Activated T-helper 17 cell treated with anti-CD3 and anti-CD28 coated beads, Interleukin-2, amount 50 U/mL, for 72 hours (primary cell): ENCODE data around the gene CTAGE6. TPM values are rescaled to one million over a fixed set of nuclear protein-coding genes. Genes with fewer than 3 reads are reported as not detected.
A peak's percentile ranks its signal among the peaks of the same experiment; 100 is the strongest.
"Not testable (repeated sequence)": the region's sequence is repeated elsewhere in the genome, so short reads cannot be mapped to it uniquely, and the experiment has no call there.

ENCODE experiments used
- ATAC-seq: fragments of 150-1000 bp; cut with Tn5 transposase; replicated peaks from 2 replicates; pipeline ENCODE4 v1.10.0; 2021; ENCODE audit warnings: mild to moderate bottlenecking, moderate library complexity
- H3K27ac Mint-ChIP-seq: one replicate; pipeline ENCODE4 v1.8.0; 2022; ENCODE audit warnings: mixed read lengths
- H3K27me3 Mint-ChIP-seq: one replicate; pipeline ENCODE4 v1.8.0; 2022; ENCODE audit warnings: mixed read lengths
- H3K36me3 Mint-ChIP-seq: one replicate; pipeline ENCODE4 v1.8.0; 2022; ENCODE audit warnings: low read depth, mild to moderate bottlenecking, mixed read lengths
- H3K4me1 Mint-ChIP-seq: one replicate; pipeline ENCODE4 v1.8.0; 2022; ENCODE audit warnings: mixed read lengths
- H3K4me3 Mint-ChIP-seq: one replicate; pipeline ENCODE4 v1.8.0; 2022; ENCODE audit warnings: mild to moderate bottlenecking, mixed read lengths
- H3K9me3 Mint-ChIP-seq: one replicate; pipeline ENCODE4 v1.8.0; 2022; ENCODE audit warnings: mixed read lengths
- total RNA-seq, 2 donors: library from RNA; stranded (reverse); gene quantifications; one replicate each; pipeline ENCODE4 v1.2.3, GENCODE V29; 2022

The CTAGE6 gene
- 10 to 100 TPM in 1 of 2 donors, 1 to 10 TPM in 1; 2.3 to 10.0 TPM for total RNA-seq

GRCh38 chr7:143757596-143757995 lies at the start of gene CTAGE6:
Gene CTAGE6 (minus strand): TSS chr7:143757696. CDS start chr7:143757658, 38 bp downstream.
- not testable (repeated sequence) for H3K4me3 Mint-ChIP-seq, H3K36me3 Mint-ChIP-seq, H3K4me1 Mint-ChIP-seq, H3K9me3 Mint-ChIP-seq, H3K27ac Mint-ChIP-seq, H3K27me3 Mint-ChIP-seq, ATAC-seq

DNA sequence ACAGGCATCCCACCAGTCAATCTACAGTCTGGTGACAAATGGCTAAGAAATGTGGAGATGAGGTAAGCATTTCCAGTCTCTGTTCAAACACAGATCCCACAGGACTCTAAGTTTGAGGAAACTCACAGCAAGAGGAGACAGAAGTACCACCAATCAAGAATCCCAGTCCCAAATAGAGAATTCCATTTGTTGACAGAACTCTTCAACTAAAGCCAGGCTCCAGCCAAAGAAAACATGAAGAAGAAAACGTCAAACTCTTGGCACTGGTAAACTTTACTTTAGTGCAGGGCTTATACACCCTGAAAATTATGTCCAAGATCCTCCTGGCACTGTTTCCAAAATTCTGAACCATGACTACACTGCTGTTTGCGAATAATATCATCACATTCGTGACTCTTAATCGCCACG lies 49.2 kb upstream of the CTAGE6 start:
- ATAC-seq, H3K4me3 Mint-ChIP-seq, H3K4me1 Mint-ChIP-seq, H3K9me3 Mint-ChIP-seq, H3K27me3 Mint-ChIP-seq, H3K36me3 Mint-ChIP-seq, H3K27ac Mint-ChIP-seq: not testable (repeated sequence)

GRCh38 chr7:143797896-143798290 lies 40.4 kb upstream of the CTAGE6 start:
- H3K36me3 Mint-ChIP-seq, ATAC-seq, H3K9me3 Mint-ChIP-seq, H3K4me1 Mint-ChIP-seq, H3K27ac Mint-ChIP-seq, H3K27me3 Mint-ChIP-seq, H3K4me3 Mint-ChIP-seq: not testable (repeated sequence)

DNA sequence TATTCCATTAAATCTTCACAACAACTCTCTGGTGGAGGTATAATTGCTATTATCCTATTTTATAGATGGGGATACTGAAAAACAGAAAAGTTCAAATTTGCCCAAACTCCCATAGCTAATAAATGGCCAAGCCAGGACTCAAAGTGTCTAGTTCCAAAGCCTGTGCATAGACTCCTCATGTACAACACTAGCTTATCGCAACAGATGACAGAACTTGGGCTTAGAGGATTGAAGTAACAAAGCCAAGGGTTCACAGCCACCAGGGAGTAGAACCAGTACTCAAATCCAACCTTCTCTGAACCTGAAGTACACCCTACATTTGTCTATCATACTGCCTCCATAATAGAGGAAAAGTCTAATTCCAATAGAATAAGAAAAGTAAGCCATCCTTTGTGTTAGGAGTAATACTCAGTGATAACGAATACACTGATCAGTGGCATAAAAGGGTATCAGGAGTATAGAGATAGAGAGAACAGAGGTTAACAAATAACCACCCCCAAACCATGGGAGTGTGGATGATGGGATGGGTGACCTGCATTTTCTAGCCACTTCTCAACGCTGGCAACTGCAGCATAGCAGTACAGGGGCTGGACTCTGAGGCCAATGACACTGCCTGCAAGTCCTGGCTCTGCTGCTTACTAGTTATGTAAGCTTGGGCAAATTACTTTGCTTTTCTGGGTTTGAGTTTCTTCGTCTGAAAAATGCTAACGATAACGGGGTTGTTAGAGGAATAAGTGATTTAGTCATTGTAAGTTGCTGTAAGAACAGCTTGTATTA lies 39.8 kb upstream of the CTAGE6 start:
- H3K4me3 Mint-ChIP-seq, H3K27me3 Mint-ChIP-seq, H3K36me3 Mint-ChIP-seq, H3K27ac Mint-ChIP-seq, ATAC-seq, H3K9me3 Mint-ChIP-seq, H3K4me1 Mint-ChIP-seq: not testable (repeated sequence)

- not testable (repeated sequence) for H3K4me3 Mint-ChIP-seq, H3K27ac Mint-ChIP-seq, H3K36me3 Mint-ChIP-seq, H3K27me3 Mint-ChIP-seq, H3K4me1 Mint-ChIP-seq, H3K9me3 Mint-ChIP-seq, ATAC-seq
Observed at GRCh38 chr7:143795653-143796052, 38.2 kb upstream of the CTAGE6 start.

DNA sequence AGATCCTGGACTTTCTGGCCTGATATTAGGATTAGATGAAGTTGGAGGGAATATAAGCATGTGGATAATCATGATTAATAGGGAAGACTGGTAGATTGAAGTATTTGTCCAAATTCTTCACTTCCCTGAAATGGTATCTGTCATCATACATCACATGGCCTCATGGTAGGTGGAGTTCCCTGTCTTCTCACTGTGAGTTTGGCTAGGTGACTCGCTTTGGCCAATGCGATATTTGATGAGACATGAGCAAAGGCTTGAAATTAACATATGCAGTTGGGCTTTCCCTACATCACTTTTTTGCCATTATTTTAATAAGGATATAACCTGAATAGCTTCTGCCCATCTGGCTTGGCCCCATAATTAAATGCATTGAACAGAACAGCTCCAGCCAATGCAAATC lies 35.1 kb upstream of the CTAGE6 start:
- H3K36me3 Mint-ChIP-seq, H3K27me3 Mint-ChIP-seq, H3K27ac Mint-ChIP-seq, H3K9me3 Mint-ChIP-seq, H3K4me1 Mint-ChIP-seq, H3K4me3 Mint-ChIP-seq: not testable (repeated sequence)
- peak; percentile 100 for ATAC-seq

GRCh38 chr7:143785415-143786182 lies 28.1 kb upstream of the CTAGE6 start:
- H3K4me1 Mint-ChIP-seq, ATAC-seq, H3K4me3 Mint-ChIP-seq, H3K27ac Mint-ChIP-seq, H3K9me3 Mint-ChIP-seq, H3K27me3 Mint-ChIP-seq, H3K36me3 Mint-ChIP-seq: not testable (repeated sequence)

GRCh38 chr7:143779591-143779990 lies 22.1 kb upstream of the CTAGE6 start:
- not testable (repeated sequence) for H3K27ac Mint-ChIP-seq, H3K27me3 Mint-ChIP-seq, H3K4me3 Mint-ChIP-seq

DNA sequence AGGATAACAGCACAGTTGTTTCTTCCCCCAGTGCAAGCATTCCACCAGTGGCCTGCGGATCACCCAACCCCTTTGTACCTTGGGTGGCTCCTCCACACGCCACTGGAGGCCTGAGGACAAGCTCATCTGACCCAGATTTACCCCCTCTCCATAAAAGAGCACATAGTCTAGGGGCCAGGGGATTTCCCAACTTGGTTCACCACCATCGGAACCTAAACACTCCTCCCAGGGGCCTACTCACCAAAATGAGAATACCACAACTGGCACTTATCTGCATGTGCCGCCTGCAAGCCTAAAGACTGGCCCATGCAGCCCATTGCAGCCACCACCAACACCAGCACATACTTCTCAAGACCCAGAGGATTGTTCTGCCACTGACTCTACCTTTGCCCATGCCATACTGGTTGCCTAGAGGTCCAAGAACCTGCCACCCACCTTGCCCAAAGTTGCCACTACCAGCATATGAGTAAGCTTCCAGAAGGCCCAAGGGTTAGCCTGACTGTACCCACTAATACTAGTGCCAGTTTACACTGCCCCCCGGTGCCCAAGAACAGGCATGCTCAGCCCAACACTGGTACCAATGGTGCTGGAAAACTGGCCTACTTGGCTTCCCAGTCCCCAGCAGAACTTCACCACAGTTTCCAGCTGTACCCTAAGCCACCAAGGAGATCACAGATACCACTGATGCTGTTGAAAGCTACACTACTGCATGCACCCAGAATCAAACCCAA lies 15.4 kb upstream of the CTAGE6 start:
- H3K4me1 Mint-ChIP-seq, H3K4me3 Mint-ChIP-seq, H3K9me3 Mint-ChIP-seq, H3K27ac Mint-ChIP-seq, H3K36me3 Mint-ChIP-seq, H3K27me3 Mint-ChIP-seq: not testable (repeated sequence)
- ATAC-seq: peak; percentile 52

More at GRCh38 chr7:143779591-143779990, 22.1 kb upstream of the CTAGE6 start:
- H3K4me1 Mint-ChIP-seq, H3K9me3 Mint-ChIP-seq, H3K36me3 Mint-ChIP-seq, ATAC-seq: not testable (repeated sequence)

- H3K27me3 Mint-ChIP-seq, H3K36me3 Mint-ChIP-seq, H3K9me3 Mint-ChIP-seq, ATAC-seq, H3K4me3 Mint-ChIP-seq, H3K4me1 Mint-ChIP-seq, H3K27ac Mint-ChIP-seq: not testable (repeated sequence)
Observed at GRCh38 chr7:143767531-143767930, 10.0 kb upstream of the CTAGE6 start.

DNA sequence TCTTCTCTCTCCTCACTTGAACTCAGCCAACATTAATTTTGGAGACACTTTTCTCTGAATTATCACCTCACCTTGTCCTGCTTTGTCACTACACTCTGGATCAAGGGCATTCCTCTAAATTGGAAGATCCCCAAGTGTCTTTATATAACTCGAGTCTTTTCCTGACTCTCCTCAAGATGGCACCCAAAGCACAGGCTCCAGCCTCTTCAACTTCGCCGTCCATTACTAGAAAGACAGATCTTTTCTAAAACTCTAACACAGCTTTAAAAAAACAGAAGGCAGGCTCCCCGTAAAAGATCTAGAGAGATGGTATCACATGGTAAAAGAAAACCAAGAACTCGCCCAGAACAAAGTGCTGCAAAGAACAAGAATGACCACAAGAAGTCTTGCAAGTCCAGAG lies 8.2 kb upstream of the CTAGE6 start:
- not testable (repeated sequence) for ATAC-seq, H3K9me3 Mint-ChIP-seq, H3K4me1 Mint-ChIP-seq

DNA sequence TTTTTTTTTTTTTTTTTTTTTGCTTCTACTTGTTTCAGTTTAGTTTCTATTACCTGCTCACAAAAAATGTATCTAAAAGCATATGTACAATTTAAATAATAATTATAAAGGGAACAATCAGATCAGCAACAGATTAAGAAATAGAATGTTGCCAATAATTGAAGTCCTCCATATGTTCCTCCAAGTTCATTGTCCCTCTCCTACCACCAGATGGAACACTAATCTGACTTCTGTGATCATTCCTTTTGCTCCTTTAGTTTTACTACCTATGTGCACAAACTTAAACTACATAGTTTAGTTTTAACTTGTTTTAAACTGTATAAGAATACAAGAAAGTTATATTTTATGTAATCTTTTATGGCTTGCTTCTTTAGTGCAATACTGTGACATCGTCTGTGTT lies 5.6 kb upstream of the CTAGE6 start:
- H3K4me1 Mint-ChIP-seq, ATAC-seq, H3K4me3 Mint-ChIP-seq, H3K9me3 Mint-ChIP-seq, H3K27ac Mint-ChIP-seq, H3K36me3 Mint-ChIP-seq, H3K27me3 Mint-ChIP-seq: not testable (repeated sequence)

More for the DNA sequence above, 8.2 kb upstream of the CTAGE6 start:
- not testable (repeated sequence) for H3K27me3 Mint-ChIP-seq, H3K36me3 Mint-ChIP-seq, H3K27ac Mint-ChIP-seq, H3K4me3 Mint-ChIP-seq

- H3K36me3 Mint-ChIP-seq, H3K27ac Mint-ChIP-seq, ATAC-seq, H3K4me3 Mint-ChIP-seq, H3K27me3 Mint-ChIP-seq, H3K9me3 Mint-ChIP-seq, H3K4me1 Mint-ChIP-seq: not testable (repeated sequence)
Observed at GRCh38 chr7:143745340-143745739, 12.2 kb downstream of the CTAGE6 start.

DNA sequence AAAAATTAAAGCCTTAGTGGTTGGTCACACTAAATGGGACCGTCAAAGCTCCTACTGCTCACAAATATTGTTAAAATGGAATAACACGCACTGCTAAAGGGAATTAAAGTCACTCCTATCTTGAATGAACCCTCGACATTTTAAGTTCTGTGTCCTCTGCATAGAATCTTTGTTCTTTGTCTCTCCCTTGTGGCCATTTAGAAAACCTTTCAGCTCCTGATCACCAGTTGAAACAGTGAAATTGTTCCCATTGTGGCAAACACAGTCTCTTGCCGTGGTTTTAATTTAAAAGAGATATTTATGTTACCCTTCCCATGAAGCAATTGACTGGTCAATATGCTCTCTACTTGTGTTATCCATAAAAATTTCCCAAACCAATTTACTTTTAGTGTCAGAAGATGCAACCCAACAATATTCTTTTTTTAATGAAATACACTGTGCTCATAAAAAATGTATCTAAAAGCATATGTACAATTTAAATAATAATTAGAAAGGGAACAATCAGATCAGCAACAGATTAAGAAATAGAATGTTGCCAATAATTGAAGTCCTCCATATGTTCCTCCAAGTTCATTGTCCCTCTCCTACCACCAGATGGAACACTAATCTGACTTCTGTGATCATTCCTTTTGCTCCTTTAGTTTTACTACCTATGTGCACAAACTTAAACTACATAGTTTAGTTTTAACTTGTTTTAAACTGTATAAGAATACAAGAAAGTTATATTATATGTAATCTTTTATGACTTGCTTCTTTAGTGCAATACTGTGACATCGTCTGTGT lies 20.3 kb downstream of the CTAGE6 start:
- H3K9me3 Mint-ChIP-seq, H3K4me3 Mint-ChIP-seq, H3K27me3 Mint-ChIP-seq: not testable (repeated sequence)
- H3K27ac Mint-ChIP-seq: peak overlapping the region; percentile 52
- peak; percentile 25 for ATAC-seq
- H3K36me3 Mint-ChIP-seq: peaks cover 24% of the 10 kb centered on the region
- peaks cover 35% of the 10 kb centered on the region for H3K4me1 Mint-ChIP-seq
